GM12878 (cell line): ENCODE measurements around the gene GPR171. TPM values are rescaled to one million over a fixed set of nuclear protein-coding genes. Genes with fewer than 3 reads are reported as not detected.

Experiments used
- ATAC-seq: fragments of 200-7000 bp; cut with Tn5 transposase; 3 replicates; pipeline ENCODE4 v1.9.1; 2020; ENCODE audit warnings: mild to moderate bottlenecking, moderate library complexity
- BruUV-seq: library from RNA; stranded (reverse); fragments of 400-500 nt; replicated peaks from 2 replicates; lab custom pipeline; 2021; lab: Mats Ljungman, UMichigan
- CTCF ChIA-PET: fragments of 300-600 bp; sonication (Branson Sonifier 250); formaldehyde crosslinking; extraction: SDS; loops from one replicate; lab custom pipeline; 2021; ENCODE audit warnings: inconsistent platforms; lab: Yijun Ruan, JAX
- POLR2A ChIA-PET: fragments of 350-600 bp; formaldehyde crosslinking; extraction: SDS; loops from one replicate; lab custom pipeline; 2021; ENCODE audit warnings: inconsistent platforms; lab: Charles Lee
- RAD21 ChIA-PET: fragments of 300-600 bp; sonication (Branson Sonifier 250); formaldehyde crosslinking; loops from one replicate; lab custom pipeline; 2023; ENCODE audit warnings: antibody characterized with exemption; ENCODE audit not compliant: unreplicated experiment; lab: Charles Lee
- SMC1A ChIA-PET: fragments of 300-600 bp; sonication (Branson Sonifier 250); formaldehyde crosslinking; loops from one replicate; lab custom pipeline; 2023; ENCODE audit not compliant: unreplicated experiment, uncharacterized antibody; lab: Charles Lee
- DNase-seq: peaks from one replicate; pipeline ENCODE4 v3.0.0-alpha.2; 2011; ENCODE audit warnings: low read depth, low spot score
- FAIRE-seq: peaks from 3 replicates; lab custom pipeline; 2011; peaks lifted over from hg19 to GRCh38; lab: Jason Lieb, UNC
- H2AFZ ChIP-seq: 2 replicates; pipeline ENCODE4 v1.6.0; 2011; ENCODE audit warnings: low read depth, low read length, control low read depth; ENCODE audit not compliant: control insufficient read depth
- H3K27ac ChIP-seq: 2 replicates; pipeline ENCODE4 v1.5.1; 2011; ENCODE audit warnings: control low read depth; ENCODE audit not compliant: control insufficient read depth, insufficient read depth
- H3K27me3 ChIP-seq, 2 experiments: replicated peaks in 1 of 2; 2 replicates each; pipeline versions ENCODE4 v1.6.0 to v1.6.1; 2011; ENCODE audit warnings: low read length in 1 of 2; ENCODE audit not compliant: control insufficient read depth in 2 of 2, insufficient read depth in 2 of 2
- H3K36me3 ChIP-seq, 2 experiments: 2 replicates each; pipeline ENCODE4 v1.5.1; 2011; ENCODE audit warnings: low read length in 1 of 2; ENCODE audit not compliant: control insufficient read depth in 2 of 2, insufficient read depth in 2 of 2
- H3K4me1 ChIP-seq: 2 replicates; pipeline ENCODE4 v1.6.1; 2011; ENCODE audit warnings: mild to moderate bottlenecking, low read length, moderate library complexity, mixed read lengths; ENCODE audit not compliant: control insufficient read depth, insufficient read depth
- H3K4me2 ChIP-seq: 2 replicates; pipeline ENCODE4 v1.6.0; 2011; ENCODE audit warnings: control low read depth; ENCODE audit not compliant: control insufficient read depth, insufficient read depth
- H3K4me3 ChIP-seq: fragments of 200-600 bp; sonication (generic); 2 replicates; pipeline ENCODE4 v1.5.1; 2016
- H3K79me2 ChIP-seq: 2 replicates; pipeline ENCODE4 v1.6.0; 2011; ENCODE audit warnings: low read length; ENCODE audit not compliant: control insufficient read depth, insufficient read depth
- H3K9ac ChIP-seq: 2 replicates; pipeline ENCODE4 v1.8.0; 2011; ENCODE audit warnings: low read length, control low read depth, mixed read lengths; ENCODE audit not compliant: control insufficient read depth, insufficient read depth
- H3K9me3 ChIP-seq: replicated peaks from 3 replicates; pipeline ENCODE4 v1.5.1; 2011; ENCODE audit warnings: mild to moderate bottlenecking, low read length; ENCODE audit not compliant: control insufficient read depth, insufficient read depth
- H4K20me1 ChIP-seq: 2 replicates; pipeline ENCODE4 v1.6.0; 2011; ENCODE audit not compliant: control insufficient read depth, insufficient read depth
- MEF2A ChIP-seq: IDR thresholded peaks from 2 replicates; pipeline ENCODE4 v1.6.1; 2011; ENCODE audit warnings: low read depth, mild to moderate bottlenecking, low read length, moderate library complexity; ENCODE audit not compliant: insufficient read depth
- NFYA ChIP-seq: IDR thresholded peaks from 2 replicates; pipeline ENCODE4 v1.6.1; 2011; ENCODE audit warnings: low read depth, mild to moderate bottlenecking, low read length, improper control_type of control experiment, borderline replicate concordance
- RAD21 ChIP-seq: IDR thresholded peaks from 2 replicates; pipeline ENCODE4 v1.6.1; 2011; ENCODE audit warnings: mild to moderate bottlenecking, low read depth, low read length, moderate library complexity; ENCODE audit not compliant: insufficient read depth
- SMC3 ChIP-seq: IDR thresholded peaks from 2 replicates; pipeline ENCODE4 v1.6.1; 2011; ENCODE audit warnings: low read length, improper control_type of control experiment, borderline replicate concordance
- TAF1 ChIP-seq: IDR thresholded peaks from 2 replicates; pipeline ENCODE4 v1.6.1; 2011; ENCODE audit warnings: mild to moderate bottlenecking, low read depth, low read length, borderline replicate concordance
- WGBS: methylation state at CpG from one replicate; pipeline ENCODE4 v1.1.6; 2016; ENCODE audit warnings: low lambda C conversion rate; ENCODE audit not compliant: insufficient replicate concordance, insufficient coverage; ENCODE audit errors: missing lambda C conversion rate; 5-methylcytosine and 5-hydroxymethylcytosine counted together
- in situ Hi-C: fragments of 300-500 bp; cut with MboI; formaldehyde crosslinking; loops from 9 replicates; pipeline ENCODE4 v1.14.3; 2018; ENCODE audit warnings: mixed read lengths
- intact Hi-C: fragments of 100-400 bp; cut with micrococcal nuclease; formaldehyde crosslinking; loops from one replicate; pipeline ENCODE4 v1.14.2; 2022; ENCODE audit not compliant: unreplicated experiment
- polyA plus RNA-seq, 11 experiments: library from polyadenylated mRNA; depleted of rRNA in 4 of 11; unstranded in 6 of 11; stranded (reverse) in 5 of 11; fragments of >200 nt; fragmentation: Nextera tagmentation in 4 of 11; fragmentation: Illumina TruSeq in 1 of 11; extraction: Ambion mirVana in 4 of 11; extraction: Trizol in 1 of 11; gene quantifications; 1 replicate in 1 of 11; 2 replicates in 10 of 11; pipeline versions ENCODE4 v1.2.1 to v1.2.3, GENCODE V29; 2011 to 2016; ENCODE audit warnings: inconsistent platforms in 2 of 11, missing spikeins in 2 of 11, low read depth in 1 of 11
- total RNA-seq, 4 experiments: library from RNA; depleted of rRNA in 3 of 4; stranded (reverse); fragments of >200 nt in 3 of 4; fragmentation: Illumina TruSeq in 1 of 4; extraction: Trizol in 1 of 4; gene quantifications; 2 replicates each; pipeline versions ENCODE4 v1.2.1 to v1.2.3, GENCODE V29; 2013 to 2021
- TF ChIP-seq, protein P1 (sequence below), 3 experiments: IDR thresholded peaks in 2 of 3; conservative IDR thresholded peaks in 1 of 3; 2 replicates each; pipeline ENCODE4 v1.5.1; 2011; ENCODE audit warnings: low read depth in 3 of 3, low read length in 3 of 3, mild to moderate bottlenecking in 3 of 3, control low read depth in 2 of 3, moderate library complexity in 2 of 3, inconsistent platforms in 1 of 3, mixed read lengths in 1 of 3; ENCODE audit not compliant: control insufficient read depth in 2 of 3, insufficient read depth in 1 of 3; ENCODE audit errors: extremely low read depth in 1 of 3

GPR171 gene
- total and polyA plus RNA-seq, 10 of the 15 experiments (the other 5 are each of a cell fraction or from before 2014, with no cell fraction given), result 0.05 to 0.07 TPM; not detected in 8

DNA sequence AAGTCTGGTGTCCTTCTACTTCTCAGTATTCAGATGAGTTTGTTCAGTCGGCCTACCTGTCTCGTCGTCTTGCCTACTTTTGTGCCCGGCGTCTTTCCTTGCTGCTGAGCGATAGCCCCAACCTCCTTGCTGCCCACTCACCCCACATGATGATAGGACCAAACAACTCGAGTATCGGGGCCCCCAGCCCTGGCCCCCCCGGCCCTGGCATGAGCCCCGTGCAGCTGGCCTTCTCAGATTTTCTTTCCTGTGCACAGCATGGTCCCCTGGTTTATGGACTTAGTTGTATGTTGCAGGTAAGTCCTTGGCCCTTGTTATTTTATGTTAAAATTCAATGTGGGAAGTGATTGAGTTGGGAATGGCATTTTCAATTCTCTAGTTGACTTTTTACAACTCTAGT lies 43.2 kb downstream of the GPR171 start:
- 33% methylated on average over 10 of the region's 10 CpGs for WGBS
- TF ChIP-seq NFYA, result no peak
- no peak for TF ChIP-seq TAF1
- in situ Hi-C loops, result no loop called here

DNA sequence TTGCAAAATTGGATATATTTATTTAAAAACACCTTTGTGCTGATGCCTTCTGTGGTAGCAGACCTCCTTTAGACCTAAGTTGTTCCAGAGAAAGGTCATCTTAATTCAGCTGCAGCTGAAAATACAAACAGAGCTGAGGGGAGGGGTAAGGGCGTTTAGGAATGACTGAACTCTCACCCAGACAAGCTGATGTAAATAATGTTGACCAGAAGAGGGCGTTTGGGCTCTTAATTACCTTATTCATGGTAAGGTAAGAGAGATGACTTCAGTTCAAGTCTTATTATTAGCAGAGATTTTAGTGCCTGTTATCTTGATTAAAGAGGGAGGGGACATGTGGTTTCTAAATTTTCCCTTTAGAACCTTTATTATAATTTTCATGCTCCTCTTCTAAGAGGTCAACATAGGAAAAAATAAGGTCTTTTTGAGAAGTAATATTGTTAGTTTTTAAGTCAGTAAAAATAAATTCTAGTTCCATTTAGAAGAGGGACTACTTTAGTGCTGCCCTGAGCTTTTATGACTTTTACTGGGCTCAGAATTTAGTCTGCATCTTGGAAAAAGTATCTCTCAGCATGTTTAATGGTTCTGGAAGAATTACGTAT lies 46.3 kb downstream of the GPR171 start:
- no peak overlapping the region for H3K4me3 ChIP-seq
- H3K9me3 ChIP-seq, result no peaks in the 10 kb centered on the region
- peak; percentile 96 for ATAC-seq
- TF ChIP-seq MEF2A (no peak), SMC3 (peak; percentile 26; the same call in 1 of the 2 replicates), RAD21 (peak; percentile 35)
- TF ChIP-seq, protein P1, sequence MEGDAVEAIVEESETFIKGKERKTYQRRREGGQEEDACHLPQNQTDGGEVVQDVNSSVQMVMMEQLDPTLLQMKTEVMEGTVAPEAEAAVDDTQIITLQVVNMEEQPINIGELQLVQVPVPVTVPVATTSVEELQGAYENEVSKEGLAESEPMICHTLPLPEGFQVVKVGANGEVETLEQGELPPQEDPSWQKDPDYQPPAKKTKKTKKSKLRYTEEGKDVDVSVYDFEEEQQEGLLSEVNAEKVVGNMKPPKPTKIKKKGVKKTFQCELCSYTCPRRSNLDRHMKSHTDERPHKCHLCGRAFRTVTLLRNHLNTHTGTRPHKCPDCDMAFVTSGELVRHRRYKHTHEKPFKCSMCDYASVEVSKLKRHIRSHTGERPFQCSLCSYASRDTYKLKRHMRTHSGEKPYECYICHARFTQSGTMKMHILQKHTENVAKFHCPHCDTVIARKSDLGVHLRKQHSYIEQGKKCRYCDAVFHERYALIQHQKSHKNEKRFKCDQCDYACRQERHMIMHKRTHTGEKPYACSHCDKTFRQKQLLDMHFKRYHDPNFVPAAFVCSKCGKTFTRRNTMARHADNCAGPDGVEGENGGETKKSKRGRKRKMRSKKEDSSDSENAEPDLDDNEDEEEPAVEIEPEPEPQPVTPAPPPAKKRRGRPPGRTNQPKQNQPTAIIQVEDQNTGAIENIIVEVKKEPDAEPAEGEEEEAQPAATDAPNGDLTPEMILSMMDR (IDR thresholded peaks at IDR 0.05 in 2 of 3, conservative IDR thresholded peaks at IDR 0.05 in 1 of 3; ENCODE audit: control insufficient read depth in 2 of 3, extremely low read depth in 1 of 3, insufficient read depth in 1 of 3, low read depth in 3 of 3, low read length in 3 of 3), result peak; percentile 57 to 72 (median 60)
- H3K79me2 ChIP-seq, result no peaks in the 10 kb centered on the region
- in situ Hi-C loops, result no loop called here
- no peak overlapping the region for H2AFZ ChIP-seq
- peak; percentile 94 for FAIRE-seq
- H3K27ac ChIP-seq, result no peak overlapping the region
- no peak overlapping the region for H3K9ac ChIP-seq
- H3K27me3 ChIP-seq, result no peaks in the 10 kb centered on the region
- H4K20me1 ChIP-seq, result no peaks in the 10 kb centered on the region
- no peak overlapping the region for H3K4me2 ChIP-seq
- CTCF ChIA-PET, result interaction anchor here (0.6 to 2.4 kb wide), 16 partner anchors 10 to 370 kb away, joined by 3 to 22 read pairs (median 4); partner anchors contain the start of gene P2RY14
- DNase-seq, result no peak
- intact Hi-C loops, result no loop called here
- RAD21 ChIA-PET, result interaction anchor here (0.8 to 1.4 kb wide), 4 partner anchors 12 to 78 kb away, joined by 3 to 4 read pairs (median 3); no protein-coding TSS in a partner anchor
- no TSS peak for BruUV-seq
- SMC1A ChIA-PET, result interaction anchor here (1.0 to 1.6 kb wide), 4 partner anchors 10 to 126 kb away, joined by 4 to 5 read pairs (median 4); no protein-coding TSS in a partner anchor
- WGBS, result 33% methylated on average over 3 of the region's 3 CpGs
- no peaks in the 10 kb centered on the region for H3K4me1 ChIP-seq
- POLR2A ChIA-PET, result no interaction called here
- no peaks in the 10 kb centered on the region for H3K36me3 ChIP-seq

More for the DNA sequence above, 43.2 kb downstream of the GPR171 start:
- FAIRE-seq (no peak), DNase-seq (no peak), ATAC-seq (no peak)
- SMC1A ChIA-PET, result no interaction called here
- CTCF ChIA-PET, result interaction anchor here (0.7 to 1.0 kb wide), 2 partner anchors 8 to 122 kb away, joined by 4 to 5 read pairs; no protein-coding TSS in a partner anchor
- Histone ChIP-seq H3K36me3 (no peaks in the 10 kb centered on the region), H4K20me1 (no peaks in the 10 kb centered on the region), H2AFZ (no peak overlapping the region), H3K27me3 (no peaks in the 10 kb centered on the region), H3K9me3 (no peaks in the 10 kb centered on the region), H3K9ac (no peak overlapping the region), H3K4me1 (no peaks in the 10 kb centered on the region), H3K27ac (no peak overlapping the region), H3K4me2 (no peak overlapping the region), H3K79me2 (no peaks in the 10 kb centered on the region), H3K4me3 (no peak overlapping the region)
- POLR2A ChIA-PET, result no interaction called here
- RAD21 ChIA-PET, result no interaction called here
- BruUV-seq, result no TSS peak
- intact Hi-C loops, result no loop called here
